GM04504 (cell line): ENCODE data around the gene ACY1.

ENCODE experiments used
- DNase-seq: peaks from one replicate; pipeline ENCODE4 v3.0.0-alpha.2; 2012; ENCODE audit warnings: low read depth

Gene ACY1

DNA sequence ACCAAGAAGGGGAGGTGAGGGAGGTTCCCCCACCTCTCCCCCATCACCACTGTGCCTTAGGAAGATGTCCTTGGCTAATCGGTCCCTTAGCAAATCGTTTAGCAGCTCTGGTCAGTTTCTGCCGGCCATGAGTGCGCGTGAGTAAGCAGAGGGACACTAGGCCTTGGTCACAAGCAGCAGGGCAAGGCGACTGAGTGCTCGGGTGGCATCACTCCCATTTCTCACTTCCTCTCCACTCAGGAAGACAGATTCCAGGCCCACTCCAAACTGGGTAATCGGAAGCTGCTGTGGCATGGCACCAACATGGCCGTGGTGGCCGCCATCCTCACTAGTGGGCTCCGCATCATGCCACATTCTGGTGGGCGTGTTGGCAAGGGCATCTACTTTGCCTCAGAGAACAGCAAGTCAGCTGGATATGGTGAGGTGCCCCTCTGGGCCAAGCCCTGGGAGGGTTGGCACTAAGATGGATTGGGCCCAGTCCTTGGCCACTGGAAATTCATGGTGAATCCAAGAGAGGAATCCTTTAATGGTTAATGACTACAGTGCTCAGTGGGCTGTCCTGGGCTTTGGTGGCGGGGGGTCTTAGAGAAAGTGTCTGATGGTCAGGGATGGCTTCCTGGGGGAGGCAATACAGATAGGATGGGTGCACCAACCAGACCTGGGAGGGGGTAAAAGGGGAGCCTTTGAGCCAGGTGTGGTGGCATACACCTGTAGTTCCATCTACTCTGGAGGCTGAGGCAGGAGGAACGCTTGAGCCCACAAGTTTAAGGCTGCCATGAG, 37.2 kb upstream of the ACY1 start:
- no peak for DNase-seq

DNA sequence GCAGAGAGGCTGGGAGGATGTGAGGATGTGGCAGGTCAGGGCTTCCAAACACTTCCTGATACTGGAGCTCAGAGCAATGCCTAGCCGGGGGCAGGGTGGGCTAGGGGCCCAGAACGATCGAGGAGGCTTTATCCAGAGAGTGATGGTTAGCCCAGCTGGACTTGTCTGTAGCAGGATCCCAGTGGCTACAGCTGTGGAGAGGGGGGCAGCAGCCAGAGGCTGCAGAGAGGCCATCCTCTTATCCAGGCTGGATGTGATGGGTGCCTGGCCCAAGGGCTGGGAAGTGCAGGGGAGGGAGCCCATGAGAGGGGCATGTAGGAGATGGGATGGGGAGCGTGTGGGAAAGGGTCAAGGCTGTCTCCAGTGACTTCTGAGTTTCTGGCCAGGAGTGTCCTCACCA, 36.5 kb upstream of the ACY1 start:
- DNase-seq = no peak

GRCh38 chr3:51947215-51947900, 36.0 kb upstream of the ACY1 start:
- DNase-seq = no peak

DNA sequence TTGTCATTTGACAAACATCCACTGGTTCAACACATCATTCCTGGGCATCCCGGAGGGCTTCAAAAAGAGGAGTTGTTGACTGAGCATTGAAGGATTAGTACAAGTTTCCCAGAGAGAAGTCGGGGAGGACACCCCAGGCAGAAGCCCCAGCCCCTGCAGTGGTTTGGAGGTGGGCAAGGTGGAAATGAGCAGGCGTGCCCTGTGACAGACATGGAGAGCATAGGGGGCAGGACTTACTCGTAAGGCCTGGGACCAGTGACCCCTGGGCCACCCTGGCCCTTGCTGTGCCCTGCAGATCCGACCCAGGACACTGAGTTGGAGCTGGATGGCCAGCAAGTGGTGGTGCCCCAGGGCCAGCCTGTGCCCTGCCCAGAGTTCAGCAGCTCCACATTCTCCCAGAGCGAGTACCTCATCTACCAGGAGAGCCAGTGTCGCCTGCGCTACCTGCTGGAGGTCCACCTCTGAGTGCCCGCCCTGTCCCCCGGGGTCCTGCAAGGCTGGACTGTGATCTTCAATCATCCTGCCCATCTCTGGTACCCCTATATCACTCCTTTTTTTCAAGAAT, 35.2 kb upstream of the ACY1 start:
- no peak for DNase-seq

DNA sequence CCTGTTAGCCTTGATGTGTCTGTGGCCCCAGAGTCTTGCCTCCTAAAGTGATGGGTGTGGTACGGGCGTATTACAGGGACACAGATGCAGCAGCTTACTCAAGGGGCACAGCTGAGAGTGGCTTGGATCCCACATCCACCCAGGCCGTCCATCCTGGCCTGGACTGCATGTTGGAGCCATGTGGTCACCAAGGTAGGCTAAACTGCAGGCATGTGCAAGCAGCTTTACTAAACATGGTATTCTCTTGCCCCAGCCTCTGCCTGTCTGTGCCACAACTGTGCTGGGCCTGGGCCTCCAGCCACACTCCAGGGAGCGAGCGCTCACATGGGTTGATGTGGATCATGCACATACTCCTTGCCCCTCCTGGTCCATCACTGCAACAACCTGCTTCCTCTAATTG, 34.2 kb upstream of the ACY1 start:
- no peak for DNase-seq

DNA sequence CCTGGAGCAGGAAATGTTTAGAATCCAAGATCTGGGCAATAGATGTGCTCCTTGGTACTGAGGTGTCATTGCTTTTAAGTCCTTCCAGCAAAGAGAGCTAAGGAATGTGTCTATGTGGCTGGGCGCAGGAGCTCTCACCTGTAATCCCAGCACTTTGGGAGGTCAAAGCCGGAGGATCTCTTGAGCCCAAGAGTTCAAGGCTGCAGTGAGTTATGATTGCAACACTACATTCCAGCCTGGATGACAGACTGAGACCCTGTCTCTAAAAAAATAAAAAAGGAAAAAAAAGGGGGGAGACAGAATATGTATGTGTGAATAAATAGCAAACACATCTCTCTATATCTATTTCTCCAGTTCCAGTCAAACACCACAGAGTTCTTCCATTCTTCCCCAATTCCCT, 32.4 kb upstream of the ACY1 start:
- DNase-seq = no peak

DNA sequence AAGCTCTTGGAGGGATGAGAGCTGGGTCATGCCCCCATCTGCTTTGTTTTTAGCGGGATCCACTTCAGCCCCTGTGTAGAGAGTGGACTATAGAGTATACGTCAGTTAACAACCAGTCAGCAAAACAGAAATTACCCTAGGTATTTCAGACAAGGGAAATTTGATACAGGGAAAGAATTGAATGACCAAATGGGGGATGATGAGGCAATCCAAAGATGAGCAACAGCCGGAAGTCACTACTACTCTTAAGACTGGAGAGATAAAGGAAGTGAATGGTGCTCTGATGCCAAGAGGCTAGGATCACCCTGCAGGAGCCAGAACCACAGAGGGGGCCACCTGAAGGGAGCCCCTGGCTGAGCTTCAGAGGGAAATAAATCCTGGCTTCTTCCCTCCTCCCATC, 29.9 kb upstream of the ACY1 start:
- DNase-seq = no peak

GRCh38 chr3:51954105-51954504, 29.2 kb upstream of the ACY1 start:
- DNase-seq = no peak

- no peak for DNase-seq
Measured at GRCh38 chr3:51954713-51955112, 28.6 kb upstream of the ACY1 start.

DNA sequence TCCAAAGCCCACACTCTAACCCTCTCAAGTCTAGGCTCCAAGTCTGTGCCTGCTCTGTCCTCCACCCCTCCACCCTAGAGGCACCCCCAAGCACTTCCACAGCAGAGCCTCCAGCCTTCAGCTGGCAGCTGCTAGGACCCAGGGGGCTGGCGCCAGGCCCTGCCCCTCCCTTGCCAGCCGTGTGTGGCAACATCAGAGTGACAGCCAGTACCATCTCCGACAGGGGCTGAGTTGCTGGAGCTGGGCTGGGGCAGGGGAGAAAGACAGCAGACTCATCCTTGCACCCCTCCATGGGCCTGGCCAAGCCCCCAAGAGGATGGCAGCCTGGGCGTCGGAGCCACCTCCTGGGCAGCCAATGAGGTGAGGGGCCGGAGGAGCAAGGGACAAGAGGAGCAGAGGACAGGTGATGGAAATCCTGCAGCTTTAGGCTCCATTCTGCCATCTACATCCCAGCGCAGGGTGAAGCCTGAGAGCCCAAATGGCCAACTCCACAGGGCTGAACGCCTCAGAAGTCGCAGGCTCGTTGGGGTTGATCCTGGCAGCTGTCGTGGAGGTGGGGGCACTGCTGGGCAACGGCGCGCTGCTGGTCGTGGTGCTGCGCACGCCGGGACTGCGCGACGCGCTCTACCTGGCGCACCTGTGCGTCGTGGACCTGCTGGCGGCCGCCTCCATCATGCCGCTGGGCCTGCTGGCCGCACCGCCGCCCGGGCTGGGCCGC, 28.0 kb upstream of the ACY1 start, which contains the start of gene GPR62:
TSS of gene GPR62 (plus strand) at position 207 of the 718 bp plus-strand sequence. CDS start at position 479, 272 bp downstream.
- no peak for DNase-seq

DNA sequence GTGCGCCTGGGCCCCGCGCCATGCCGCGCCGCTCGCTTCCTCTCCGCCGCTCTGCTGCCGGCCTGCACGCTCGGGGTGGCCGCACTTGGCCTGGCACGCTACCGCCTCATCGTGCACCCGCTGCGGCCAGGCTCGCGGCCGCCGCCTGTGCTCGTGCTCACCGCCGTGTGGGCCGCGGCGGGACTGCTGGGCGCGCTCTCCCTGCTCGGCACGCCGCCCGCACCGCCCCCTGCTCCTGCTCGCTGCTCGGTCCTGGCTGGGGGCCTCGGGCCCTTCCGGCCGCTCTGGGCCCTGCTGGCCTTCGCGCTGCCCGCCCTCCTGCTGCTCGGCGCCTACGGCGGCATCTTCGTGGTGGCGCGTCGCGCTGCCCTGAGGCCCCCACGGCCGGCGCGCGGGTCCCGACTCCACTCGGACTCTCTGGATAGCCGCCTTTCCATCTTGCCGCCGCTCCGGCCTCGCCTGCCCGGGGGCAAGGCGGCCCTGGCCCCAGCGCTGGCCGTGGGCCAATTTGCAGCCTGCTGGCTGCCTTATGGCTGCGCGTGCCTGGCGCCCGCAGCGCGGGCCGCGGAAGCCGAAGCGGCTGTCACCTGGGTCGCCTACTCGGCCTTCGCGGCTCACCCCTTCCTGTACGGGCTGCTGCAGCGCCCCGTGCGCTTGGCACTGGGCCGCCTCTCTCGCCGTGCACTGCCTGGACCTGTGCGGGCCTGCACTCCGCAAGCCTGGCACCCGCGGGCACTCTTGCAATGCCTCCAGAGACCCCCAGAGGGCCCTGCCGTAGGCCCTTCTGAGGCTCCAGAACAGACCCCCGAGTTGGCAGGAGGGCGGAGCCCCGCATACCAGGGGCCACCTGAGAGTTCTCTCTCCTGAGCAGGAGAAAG, 27.2 kb upstream of the ACY1 start:
- DNase-seq = no peak

DNA sequence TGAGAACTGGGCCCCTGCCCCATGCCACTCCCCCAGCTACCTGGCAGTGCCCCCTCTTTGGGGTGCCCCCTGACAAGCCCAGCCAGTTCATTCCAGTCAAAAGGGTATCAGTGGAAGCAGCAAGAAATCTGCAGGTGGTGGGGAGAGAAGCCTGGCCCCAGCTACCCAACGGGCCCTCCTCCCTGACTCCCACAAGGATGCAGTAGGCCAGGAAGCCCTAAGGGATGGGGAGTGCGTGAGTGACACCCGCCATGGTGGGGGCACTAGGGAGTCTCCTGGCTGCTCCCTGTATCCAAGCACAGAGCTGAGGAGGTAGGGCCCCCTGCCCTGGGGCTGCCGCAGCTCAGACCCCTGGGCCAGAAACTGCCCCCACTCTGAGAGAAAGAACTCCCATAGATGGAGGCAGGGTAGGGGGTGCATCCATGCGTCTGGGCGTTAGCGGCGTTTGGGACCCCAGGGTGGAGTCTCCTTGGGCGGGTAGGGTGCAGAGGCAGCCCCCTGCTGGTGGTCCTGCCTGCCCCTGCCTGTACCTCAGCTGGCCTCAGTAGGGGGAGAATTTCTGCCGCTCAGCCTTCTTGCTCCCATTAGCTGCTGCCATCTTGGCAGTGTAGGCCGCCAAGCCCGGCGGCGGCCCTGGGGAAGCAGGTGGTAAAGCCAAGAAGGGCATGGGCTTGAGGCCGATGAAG, 25.7 kb upstream of the ACY1 start:
- no peak for DNase-seq

DNA sequence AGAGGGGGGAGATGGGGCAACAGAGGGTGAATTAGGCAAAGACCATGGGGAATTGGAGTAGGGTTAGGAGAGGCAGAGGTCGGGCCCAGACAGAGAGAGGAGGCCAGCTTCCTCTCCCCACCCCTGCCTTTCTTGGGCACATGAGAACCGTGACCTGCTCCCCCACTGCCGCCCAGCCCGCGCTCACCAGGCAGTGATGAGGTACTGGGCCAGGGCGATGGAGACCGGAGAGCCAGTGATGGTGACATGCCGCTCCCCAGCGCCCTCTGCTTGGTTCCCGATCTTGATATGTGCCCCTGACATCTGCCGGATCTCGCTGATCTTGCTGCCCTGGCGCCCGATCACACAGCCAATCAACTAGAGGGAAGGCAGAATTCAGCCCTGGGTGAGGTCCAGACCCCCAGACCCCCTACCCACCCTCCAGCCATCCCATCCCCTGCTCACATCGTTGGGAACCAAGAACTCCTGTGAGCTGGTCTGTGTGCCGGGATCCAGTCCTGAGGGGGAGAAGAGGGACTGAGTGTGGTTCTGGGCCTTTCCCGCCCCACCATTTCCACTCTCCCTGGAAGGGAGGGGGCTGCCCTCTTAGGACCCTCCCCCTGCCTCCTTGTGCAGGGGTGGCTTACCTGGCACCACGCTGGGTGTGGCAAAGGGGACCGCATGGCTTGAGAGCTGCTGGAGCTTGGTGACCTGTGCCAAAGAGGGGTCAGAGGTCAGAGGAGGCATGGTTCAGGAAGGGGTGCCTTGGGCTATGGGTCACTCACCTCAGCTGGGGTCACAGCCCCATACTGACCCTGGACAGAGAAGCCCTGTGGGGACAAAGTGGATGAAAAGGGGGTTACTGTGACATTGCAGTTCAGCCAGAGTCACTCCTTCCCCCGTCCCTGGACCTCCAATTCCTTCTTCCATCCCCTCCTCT, 24.5 kb upstream of the ACY1 start:
- DNase-seq = no peak

GRCh38 chr3:51959651-51960050, 23.7 kb upstream of the ACY1 start:
- no peak for DNase-seq

DNA sequence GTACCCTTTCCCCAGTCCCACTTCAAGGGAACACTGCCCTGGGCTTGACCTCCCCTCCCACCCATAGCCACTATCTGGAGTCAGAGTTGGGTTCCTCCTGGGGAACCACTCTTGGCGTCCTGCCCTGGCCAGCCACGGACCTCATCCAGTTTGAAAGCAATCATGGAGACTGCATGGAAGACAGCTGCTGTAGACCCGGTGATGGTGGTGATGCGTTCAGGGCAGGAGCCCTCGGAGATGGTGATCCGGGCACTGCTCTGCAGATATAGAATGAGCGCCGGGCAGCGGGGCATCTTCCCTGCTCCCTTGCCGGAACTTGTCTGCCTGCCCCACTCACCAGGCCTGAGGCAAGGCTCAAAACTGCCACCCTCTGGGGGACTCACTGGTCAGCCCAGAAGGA, 22.9 kb upstream of the ACY1 start:
- DNase-seq = no peak

GRCh38 chr3:51961011-51961410, 22.3 kb upstream of the ACY1 start:
- no peak for DNase-seq

GRCh38 chr3:51961602-51962569, 21.4 kb upstream of the ACY1 start:
- no peak for DNase-seq

- no peak for DNase-seq
Measured at GRCh38 chr3:51962854-51963530, 20.3 kb upstream of the ACY1 start.
